K562 (cell line): Measurements from ENCODE around the gene UTP11. TPM values are rescaled to one million over a fixed set of nuclear protein-coding genes. Genes with fewer than 3 reads are reported as not detected.

Experiments used
- GATAD2B ChIP-seq: fragments of 450-650 bp; IDR thresholded peaks from 2 replicates; pipeline ENCODE4 v1.6.1; 2017; ENCODE audit warnings: mild to moderate bottlenecking, borderline replicate concordance
- HNRNPUL1 ChIP-seq: fragments of 200-400 bp; formaldehyde crosslinking; IDR thresholded peaks from 2 replicates; pipeline ENCODE4 v1.6.1; 2017; ENCODE audit warnings: low read length
- MTA3 ChIP-seq: fragments of 450-650 bp; formaldehyde crosslinking; IDR thresholded peaks from 2 replicates; pipeline ENCODE4 v1.6.1; 2017; ENCODE audit warnings: mild to moderate bottlenecking, borderline replicate concordance
- NCOA6 ChIP-seq: fragments of 450-650 bp; IDR thresholded peaks from 2 replicates; pipeline ENCODE4 v1.6.1; 2017; ENCODE audit warnings: mild to moderate bottlenecking
- NR2C2 ChIP-seq, 2 experiments: fragments of 200-800 bp in 1 of 2; sonication (Bioruptor generic) in 1 of 2; sonication (generic) in 1 of 2; formaldehyde crosslinking in 1 of 2; IDR thresholded peaks; 2 replicates each; pipeline versions ENCODE4 v1.6.1 to v1.8.0; 2016 to 2022; ENCODE audit warnings: mild to moderate bottlenecking in 1 of 2, missing compliant biosample characterization in 1 of 2, missing genetic modification characterization in 1 of 2, missing genetic modification reagents in 1 of 2
- PHB ChIP-seq: fragments of 250-450 bp; sonication (Bioruptor Pico); IDR thresholded peaks from 2 replicates; pipeline ENCODE4 v1.5.0; 2021
- POLR2G ChIP-seq: fragments of 200-400 bp; formaldehyde crosslinking; IDR thresholded peaks from 2 replicates; pipeline ENCODE4 v1.6.1; 2017; ENCODE audit warnings: low read depth, mild to moderate bottlenecking, antibody characterized with exemption, low read length, moderate library complexity
- RBBP5 ChIP-seq: fragments of 200-600 bp; sonication (generic); IDR thresholded peaks from 2 replicates; pipeline ENCODE4 v1.6.1; 2012; ENCODE audit warnings: borderline replicate concordance, mild to moderate bottlenecking, low read length, control low read depth, inconsistent platforms; ENCODE audit not compliant: insufficient read depth, poor library complexity, severe bottlenecking
- STAT5B ChIP-seq: fragments of 250-450 bp; sonication (Bioruptor Pico); IDR thresholded peaks from 2 replicates; pipeline ENCODE4 v1.8.0; 2021; ENCODE audit warnings: mild to moderate bottlenecking, inconsistent platforms
- TAF1 ChIP-seq: IDR thresholded peaks from 2 replicates; pipeline ENCODE4 v1.6.1; 2011; ENCODE audit warnings: mild to moderate bottlenecking, low read length, moderate library complexity; ENCODE audit not compliant: insufficient read depth, control insufficient read depth, severe bottlenecking; ENCODE audit errors: extremely low read depth
- THRAP3 ChIP-seq: fragments of 450-650 bp; IDR thresholded peaks from 2 replicates; pipeline ENCODE4 v1.6.1; 2016; ENCODE audit warnings: mild to moderate bottlenecking, inconsistent platforms, borderline replicate concordance
- TRIM24 ChIP-seq, 2 experiments: fragments of 450-650 bp; IDR thresholded peaks; 2 replicates each; pipeline ENCODE4 v1.6.1; 2016
- polyA plus RNA-seq, 8 experiments: library from polyadenylated mRNA; depleted of rRNA in 4 of 8; stranded (reverse) in 5 of 8; unstranded in 3 of 8; fragments of >200 nt; fragmentation: Nextera tagmentation in 2 of 8; fragmentation: Illumina TruSeq in 1 of 8; extraction: Ambion mirVana in 2 of 8; extraction: Trizol in 1 of 8; gene quantifications; 2 replicates each; pipeline versions ENCODE4 v1.2.1 to v1.2.3, GENCODE V29; 2011 to 2014; ENCODE audit warnings: inconsistent platforms in 1 of 8, missing spikeins in 1 of 8
- total RNA-seq, 7 experiments: library from RNA; depleted of rRNA in 6 of 7; stranded (reverse); fragments of >200 nt in 6 of 7; fragmentation: Illumina TruSeq in 2 of 7; extraction: Trizol in 2 of 7; gene quantifications; 2 replicates each; pipeline versions ENCODE4 v1.2.1 to v1.2.3, GENCODE V29; 2011 to 2021; ENCODE audit warnings: low replicate concordance in 1 of 7
- TF ChIP-seq, protein P1 (sequence below): fragments of 250-450 bp; sonication (Bioruptor Pico); IDR thresholded peaks from 2 replicates; pipeline ENCODE4 v1.9.0; 2021; ENCODE audit warnings: mild to moderate bottlenecking, inconsistent platforms
- TF ChIP-seq, protein P2 (sequence below): IDR thresholded peaks from 2 replicates; pipeline ENCODE4 v1.6.1; 2011; ENCODE audit warnings: borderline replicate concordance, low read depth, mild to moderate bottlenecking, moderate library complexity, low read length; ENCODE audit not compliant: insufficient read depth, poor library complexity, severe bottlenecking
- TF ChIP-seq, protein P3 (sequence below): fragments of 250-450 bp; sonication (Bioruptor Pico); IDR thresholded peaks from 2 replicates; pipeline ENCODE4 v1.4.0; 2020; ENCODE audit warnings: mild to moderate bottlenecking
- TF ChIP-seq, protein P4 (sequence below): sonication (generic); formaldehyde crosslinking; IDR thresholded peaks from 2 replicates; pipeline ENCODE4 v1.8.0; 2023; ENCODE audit warnings: mild to moderate bottlenecking, missing genetic modification reagents

Gene UTP11
- total and polyA plus RNA-seq, 9 of the 15 experiments (the other 6 are each of a cell fraction or from before 2014, with no cell fraction given) = 91.1 to 378 (median 221) TPM

DNA sequence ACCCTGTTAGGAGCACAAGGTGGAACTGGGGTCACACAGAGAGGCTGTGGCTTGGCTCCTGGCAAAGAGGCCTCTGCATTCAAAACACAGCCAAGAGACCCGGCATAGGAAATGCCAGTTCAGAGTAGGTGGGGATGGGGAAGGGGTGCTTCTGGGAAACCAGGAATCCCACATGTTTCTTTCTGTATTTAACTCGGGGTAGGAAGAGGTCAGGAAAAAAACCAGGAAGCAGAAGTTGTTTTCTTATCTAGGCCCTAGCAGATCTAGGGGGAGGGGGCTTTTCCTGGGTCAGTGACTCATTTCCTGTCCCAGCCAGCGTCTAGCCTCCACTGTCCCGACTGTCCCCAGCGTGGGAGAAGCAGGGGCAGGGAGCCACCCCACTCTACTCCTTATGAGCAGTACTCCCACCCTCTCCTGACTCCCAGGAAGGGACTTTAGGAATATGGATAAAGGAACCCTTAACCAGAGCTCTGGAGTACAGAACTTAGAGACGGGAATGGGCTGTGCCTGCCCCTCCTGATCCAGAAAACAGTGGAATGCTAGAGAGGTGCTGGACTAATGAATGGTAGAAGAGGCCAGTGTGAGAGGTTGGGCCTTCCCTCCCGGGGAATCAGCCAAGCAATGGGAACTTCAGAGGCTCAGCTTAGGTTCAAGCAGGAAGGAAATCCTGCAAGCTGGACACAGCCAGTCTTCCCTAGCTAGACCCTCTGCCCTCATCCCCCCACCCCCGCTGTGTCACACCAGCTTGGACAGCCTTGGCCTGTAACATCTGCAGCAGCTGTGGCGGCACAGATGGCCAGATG is 12.9 kb upstream of the UTP11 start (continued):
- TF ChIP-seq NR2C2 (CRISPR knock-in tag; IDR thresholded peaks at IDR 0.05) (no peak; the same call in 1 of the 2 replicates), NR2C2 (tag; IDR thresholded peaks at IDR 0.05) (peak; percentile 92), MTA3 (peak; percentile 92), NCOA6 (no peak), RBBP5 (no peak), STAT5B (CRISPR knock-in tag) (no peak), HNRNPUL1 (no peak), POLR2G (peak; percentile 62; the same call in 1 of the 2 replicates), PHB (CRISPR knock-in tag) (0 out of 2 replicates have a peak, but pooled peaks have one; percentile 47), TRIM24 (IDR thresholded peaks at IDR 0.05) (peak; percentile 61 to 79; a peak in 3 of 4 replicates), THRAP3 (no peak), GATAD2B (peak; percentile 93; the same call in 1 of the 2 replicates), TAF1 (peak; percentile 69)
- TF ChIP-seq, protein P1, sequence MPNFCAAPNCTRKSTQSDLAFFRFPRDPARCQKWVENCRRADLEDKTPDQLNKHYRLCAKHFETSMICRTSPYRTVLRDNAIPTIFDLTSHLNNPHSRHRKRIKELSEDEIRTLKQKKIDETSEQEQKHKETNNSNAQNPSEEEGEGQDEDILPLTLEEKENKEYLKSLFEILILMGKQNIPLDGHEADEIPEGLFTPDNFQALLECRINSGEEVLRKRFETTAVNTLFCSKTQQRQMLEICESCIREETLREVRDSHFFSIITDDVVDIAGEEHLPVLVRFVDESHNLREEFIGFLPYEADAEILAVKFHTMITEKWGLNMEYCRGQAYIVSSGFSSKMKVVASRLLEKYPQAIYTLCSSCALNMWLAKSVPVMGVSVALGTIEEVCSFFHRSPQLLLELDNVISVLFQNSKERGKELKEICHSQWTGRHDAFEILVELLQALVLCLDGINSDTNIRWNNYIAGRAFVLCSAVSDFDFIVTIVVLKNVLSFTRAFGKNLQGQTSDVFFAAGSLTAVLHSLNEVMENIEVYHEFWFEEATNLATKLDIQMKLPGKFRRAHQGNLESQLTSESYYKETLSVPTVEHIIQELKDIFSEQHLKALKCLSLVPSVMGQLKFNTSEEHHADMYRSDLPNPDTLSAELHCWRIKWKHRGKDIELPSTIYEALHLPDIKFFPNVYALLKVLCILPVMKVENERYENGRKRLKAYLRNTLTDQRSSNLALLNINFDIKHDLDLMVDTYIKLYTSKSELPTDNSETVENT (CRISPR knock-in tag) = 0 out of 2 replicates have a peak, but pooled peaks have one; percentile 27
- TF ChIP-seq, protein P2, sequence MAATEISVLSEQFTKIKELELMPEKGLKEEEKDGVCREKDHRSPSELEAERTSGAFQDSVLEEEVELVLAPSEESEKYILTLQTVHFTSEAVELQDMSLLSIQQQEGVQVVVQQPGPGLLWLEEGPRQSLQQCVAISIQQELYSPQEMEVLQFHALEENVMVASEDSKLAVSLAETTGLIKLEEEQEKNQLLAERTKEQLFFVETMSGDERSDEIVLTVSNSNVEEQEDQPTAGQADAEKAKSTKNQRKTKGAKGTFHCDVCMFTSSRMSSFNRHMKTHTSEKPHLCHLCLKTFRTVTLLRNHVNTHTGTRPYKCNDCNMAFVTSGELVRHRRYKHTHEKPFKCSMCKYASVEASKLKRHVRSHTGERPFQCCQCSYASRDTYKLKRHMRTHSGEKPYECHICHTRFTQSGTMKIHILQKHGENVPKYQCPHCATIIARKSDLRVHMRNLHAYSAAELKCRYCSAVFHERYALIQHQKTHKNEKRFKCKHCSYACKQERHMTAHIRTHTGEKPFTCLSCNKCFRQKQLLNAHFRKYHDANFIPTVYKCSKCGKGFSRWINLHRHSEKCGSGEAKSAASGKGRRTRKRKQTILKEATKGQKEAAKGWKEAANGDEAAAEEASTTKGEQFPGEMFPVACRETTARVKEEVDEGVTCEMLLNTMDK = no peak
- TF ChIP-seq, protein P3, sequence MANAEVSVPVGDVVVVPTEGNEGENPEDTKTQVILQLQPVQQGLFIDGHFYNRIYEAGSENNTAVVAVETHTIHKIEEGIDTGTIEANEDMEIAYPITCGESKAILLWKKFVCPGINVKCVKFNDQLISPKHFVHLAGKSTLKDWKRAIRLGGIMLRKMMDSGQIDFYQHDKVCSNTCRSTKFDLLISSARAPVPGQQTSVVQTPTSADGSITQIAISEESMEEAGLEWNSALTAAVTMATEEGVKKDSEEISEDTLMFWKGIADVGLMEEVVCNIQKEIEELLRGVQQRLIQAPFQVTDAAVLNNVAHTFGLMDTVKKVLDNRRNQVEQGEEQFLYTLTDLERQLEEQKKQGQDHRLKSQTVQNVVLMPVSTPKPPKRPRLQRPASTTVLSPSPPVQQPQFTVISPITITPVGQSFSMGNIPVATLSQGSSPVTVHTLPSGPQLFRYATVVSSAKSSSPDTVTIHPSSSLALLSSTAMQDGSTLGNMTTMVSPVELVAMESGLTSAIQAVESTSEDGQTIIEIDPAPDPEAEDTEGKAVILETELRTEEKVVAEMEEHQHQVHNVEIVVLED (CRISPR knock-in tag) = no peak
- TF ChIP-seq, protein P4, sequence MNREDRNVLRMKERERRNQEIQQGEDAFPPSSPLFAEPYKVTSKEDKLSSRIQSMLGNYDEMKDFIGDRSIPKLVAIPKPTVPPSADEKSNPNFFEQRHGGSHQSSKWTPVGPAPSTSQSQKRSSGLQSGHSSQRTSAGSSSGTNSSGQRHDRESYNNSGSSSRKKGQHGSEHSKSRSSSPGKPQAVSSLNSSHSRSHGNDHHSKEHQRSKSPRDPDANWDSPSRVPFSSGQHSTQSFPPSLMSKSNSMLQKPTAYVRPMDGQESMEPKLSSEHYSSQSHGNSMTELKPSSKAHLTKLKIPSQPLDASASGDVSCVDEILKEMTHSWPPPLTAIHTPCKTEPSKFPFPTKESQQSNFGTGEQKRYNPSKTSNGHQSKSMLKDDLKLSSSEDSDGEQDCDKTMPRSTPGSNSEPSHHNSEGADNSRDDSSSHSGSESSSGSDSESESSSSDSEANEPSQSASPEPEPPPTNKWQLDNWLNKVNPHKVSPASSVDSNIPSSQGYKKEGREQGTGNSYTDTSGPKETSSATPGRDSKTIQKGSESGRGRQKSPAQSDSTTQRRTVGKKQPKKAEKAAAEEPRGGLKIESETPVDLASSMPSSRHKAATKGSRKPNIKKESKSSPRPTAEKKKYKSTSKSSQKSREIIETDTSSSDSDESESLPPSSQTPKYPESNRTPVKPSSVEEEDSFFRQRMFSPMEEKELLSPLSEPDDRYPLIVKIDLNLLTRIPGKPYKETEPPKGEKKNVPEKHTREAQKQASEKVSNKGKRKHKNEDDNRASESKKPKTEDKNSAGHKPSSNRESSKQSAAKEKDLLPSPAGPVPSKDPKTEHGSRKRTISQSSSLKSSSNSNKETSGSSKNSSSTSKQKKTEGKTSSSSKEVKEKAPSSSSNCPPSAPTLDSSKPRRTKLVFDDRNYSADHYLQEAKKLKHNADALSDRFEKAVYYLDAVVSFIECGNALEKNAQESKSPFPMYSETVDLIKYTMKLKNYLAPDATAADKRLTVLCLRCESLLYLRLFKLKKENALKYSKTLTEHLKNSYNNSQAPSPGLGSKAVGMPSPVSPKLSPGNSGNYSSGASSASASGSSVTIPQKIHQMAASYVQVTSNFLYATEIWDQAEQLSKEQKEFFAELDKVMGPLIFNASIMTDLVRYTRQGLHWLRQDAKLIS (CRISPR knock-in tag) = peak; percentile 81
